Measurements from ENCODE around the gene FUZ.

The FUZ gene

DNA sequence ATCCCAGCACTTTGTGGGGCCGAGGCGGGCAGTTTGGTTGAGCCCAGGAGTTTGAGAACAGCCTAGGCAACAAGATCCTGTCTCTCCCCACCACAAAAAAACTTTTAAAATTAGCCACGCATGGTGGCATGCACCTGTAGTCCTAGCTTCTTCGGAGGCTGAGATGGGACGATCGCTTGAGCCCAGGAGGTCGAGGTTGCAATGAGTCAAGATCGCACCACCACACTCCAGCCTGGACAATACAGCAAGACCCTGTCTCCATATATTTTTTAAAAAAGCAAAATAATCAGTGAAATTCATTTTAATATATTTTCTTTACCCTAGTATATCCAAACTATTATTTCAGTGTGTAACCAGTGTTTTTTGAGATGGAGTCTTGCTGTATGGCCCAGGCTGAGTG lies 38.1 kb downstream of the FUZ start:
- DNase-seq: no peak

- DNase-seq: no peak
Observed at GRCh38 chr19:49773663-49774350, 39.3 kb downstream of the FUZ start.

- no peak for DNase-seq
Observed at GRCh38 chr19:49772850-49773432, 40.2 kb downstream of the FUZ start.

DNA sequence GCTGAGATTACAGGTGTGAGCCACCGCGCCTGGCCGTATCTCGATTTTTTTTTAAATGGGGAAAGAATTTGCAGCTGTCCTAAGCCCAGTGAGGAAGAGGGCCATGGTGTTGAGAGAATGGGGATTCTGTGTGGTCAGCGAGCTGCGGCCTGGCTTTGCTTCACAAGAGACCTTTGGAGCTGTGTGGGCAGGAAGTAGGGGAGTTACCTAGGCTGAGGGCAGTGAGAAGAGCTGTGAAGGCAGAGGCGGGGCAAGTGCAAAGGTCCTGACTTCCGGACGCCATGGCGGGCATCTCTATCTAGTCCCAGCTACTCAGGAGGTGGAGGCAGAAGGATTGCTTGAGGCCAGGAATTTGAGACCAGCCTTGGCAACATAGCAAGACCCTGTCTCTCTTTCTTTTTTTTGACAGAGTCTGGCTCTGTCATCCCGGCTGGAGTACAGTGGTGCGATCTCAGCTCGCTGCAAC lies 41.4 kb downstream of the FUZ start:
- no peak for DNase-seq

GRCh38 chr19:49770529-49770928 lies 42.6 kb downstream of the FUZ start:
- DNase-seq: no peak

DNA sequence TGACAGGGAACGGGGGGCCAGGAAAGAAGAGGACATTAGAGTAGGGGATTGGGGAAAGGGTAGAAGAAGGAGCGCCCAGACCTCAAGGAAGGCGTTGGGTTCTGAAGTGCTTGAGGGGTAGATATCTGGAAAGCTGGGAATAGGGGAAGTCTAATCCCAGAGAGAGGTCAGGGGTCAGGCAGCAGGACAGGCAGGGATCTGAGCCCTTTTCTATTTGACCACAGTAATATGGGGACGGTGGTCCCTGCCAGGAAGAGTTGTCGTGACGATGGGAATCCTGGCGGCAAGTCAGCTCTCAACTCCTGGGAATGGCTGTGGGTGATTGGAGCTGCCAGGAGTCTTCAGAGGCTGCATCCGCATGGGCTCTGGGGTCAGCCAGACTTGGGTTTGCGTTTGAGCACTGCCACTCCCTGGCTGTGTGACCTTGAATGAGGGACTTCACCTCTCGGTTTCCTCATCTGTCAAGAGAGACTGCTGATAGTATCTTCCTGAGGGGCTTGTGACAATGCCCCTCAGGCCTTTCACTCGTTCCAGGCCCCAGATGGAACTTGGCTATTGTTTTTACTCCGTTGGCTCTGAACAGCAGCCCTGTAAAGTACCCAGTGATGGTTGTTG lies 45.0 kb downstream of the FUZ start:
- DNase-seq: no peak

DNA sequence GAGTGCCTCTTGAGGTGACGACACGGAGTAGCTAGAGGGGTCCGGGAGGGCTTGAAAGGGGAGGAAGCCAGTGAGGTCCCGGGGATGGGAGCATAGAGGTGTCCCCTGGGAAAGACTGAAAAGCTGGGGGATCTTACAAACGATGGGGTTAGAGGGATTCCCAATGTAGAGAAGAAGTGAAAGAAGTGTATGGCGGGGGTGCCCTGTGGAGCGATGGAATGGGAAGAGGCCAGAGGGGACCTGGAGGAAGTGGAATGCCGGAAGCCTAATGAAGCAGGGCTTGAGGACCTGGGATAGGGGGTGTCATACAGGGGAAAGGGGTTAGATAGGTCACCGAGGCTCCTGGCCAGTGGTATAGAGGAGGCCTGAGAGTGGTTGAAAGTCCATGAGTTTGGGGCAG lies 45.7 kb downstream of the FUZ start:
- no peak for DNase-seq

GRCh38 chr19:49766930-49767299 lies 46.2 kb downstream of the FUZ start, which contains the start of gene AP2A1:
TSS of gene AP2A1 (plus strand) at chr19:49767001. CDS start at chr19:49767134, 133 bp downstream.
- DNase-seq: no peak

DNA sequence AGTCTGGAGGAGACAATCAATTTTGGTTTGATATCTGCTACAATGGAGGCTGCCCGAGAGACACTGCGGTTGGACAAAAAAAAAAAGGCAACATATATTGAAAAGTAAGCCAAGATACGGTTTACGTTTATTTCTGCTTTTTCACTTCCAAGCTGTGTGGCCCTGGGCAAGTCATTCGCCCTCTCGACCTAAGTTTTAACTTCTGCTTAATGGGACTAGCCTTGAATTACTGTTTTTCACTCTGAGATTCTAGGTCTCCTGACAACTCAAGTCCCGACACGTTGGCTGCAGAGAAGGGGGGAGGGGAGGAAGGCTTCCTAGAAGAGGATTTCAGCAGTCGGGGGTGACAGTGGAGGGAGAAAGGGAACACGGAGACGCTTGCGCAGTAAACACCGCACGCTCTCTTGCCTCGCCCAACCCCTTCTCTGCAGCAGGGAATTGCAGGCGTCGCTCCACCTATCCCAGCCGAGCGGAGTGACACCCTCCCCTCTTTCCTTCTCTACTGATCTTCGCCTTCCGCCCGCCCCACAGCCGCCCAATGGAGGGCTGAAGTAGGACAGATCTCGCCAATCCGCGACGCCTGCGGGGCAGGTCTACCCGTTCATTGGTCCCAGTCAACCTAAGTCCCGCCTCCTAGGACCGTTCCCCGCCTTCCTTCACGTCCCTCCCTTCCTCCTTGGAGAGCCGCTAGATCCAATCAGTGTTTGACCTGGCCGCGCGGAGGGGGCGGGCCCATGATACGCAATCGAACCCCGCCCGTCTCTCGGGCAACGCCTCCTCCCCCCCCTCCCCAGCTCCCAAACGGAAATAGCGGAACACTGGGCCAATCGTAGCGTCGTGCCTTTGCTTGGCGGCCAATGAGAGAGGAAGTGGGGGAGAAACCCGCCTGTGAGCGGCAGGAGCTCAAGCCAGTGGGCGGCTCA lies 46.8 kb downstream of the FUZ start:
- peak; percentile 100 for DNase-seq

DNA sequence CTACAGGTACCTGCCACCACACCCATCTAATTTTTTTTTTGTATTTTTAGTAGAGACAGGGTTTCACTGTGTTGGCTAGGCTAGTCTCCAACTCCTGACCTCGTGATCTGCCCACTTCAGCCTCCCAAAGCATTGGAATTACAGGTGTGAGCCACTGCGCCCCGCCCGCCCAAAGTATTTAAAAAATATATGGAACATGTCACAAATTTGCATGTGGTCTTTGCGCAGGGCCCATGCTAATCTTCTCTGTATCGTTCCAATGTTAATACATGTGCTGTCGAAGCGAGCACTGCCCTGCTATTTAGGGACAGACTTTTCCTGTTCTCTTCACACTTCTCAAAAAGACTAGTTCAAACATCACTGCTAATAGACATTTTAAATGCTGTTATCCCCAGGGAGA lies 48.8 kb downstream of the FUZ start:
- DNase-seq: no peak

DNA sequence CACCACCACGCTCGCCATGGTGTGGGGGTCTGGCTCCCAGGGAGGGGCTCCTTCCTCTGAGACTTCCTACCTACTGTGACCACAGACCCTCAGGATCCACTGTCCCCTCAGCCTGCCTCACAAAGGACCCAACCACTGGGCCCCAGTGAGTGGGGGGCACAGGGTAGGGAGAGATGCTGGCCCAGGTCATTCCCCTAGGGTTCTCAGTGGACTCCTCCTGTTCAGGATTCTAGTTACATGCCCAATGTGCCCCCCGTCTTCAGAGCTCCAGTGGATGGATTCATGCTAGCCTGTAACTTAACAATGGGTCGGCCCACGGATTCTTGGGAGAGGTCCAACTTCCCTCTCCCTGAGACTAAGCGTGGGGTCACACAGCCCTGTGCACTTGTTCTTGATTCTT lies 49.9 kb downstream of the FUZ start, which contains the start of gene TSKS:
Gene TSKS, minus strand, starts transcription at position 77 of the 400 bp plus-strand sequence. Its CDS starts 59 bp downstream, at position 18.
- DNase-seq: no peak

GRCh38 chr19:49761625-49762311 lies 51.3 kb downstream of the FUZ start:
- DNase-seq: no peak

DNA sequence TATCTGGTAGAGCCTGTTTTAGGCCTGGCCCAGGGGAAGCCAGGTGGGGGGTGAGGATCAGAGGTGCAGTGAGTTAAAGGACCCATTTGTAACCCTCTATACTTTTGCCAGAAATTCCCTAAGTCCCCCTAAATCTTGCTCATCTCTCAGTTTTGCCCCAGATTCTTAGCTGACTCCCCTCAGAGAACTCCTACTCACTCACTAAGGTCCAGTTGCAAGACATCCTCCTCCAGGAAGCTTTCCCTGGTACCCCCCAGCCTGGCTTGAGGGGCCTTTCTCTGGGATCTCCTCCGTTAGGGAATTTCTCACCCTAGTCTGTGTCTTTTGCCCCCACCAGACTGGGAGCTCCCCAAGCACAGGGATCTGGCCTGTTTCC lies 51.9 kb downstream of the FUZ start:
- DNase-seq: no peak

- DNase-seq: no peak
Observed at GRCh38 chr19:49758292-49758691, 54.8 kb downstream of the FUZ start.

Data from NCI-H1105 treated with DMSO at 0.1 percent for 48 hours (cell line).